Urinary bladder (tissue), 2 donors: Measurements from ENCODE around the gene RNASE7. TPM values are rescaled to one million over a fixed set of nuclear protein-coding genes. Genes with fewer than 3 reads are reported as not detected.

Source experiments
- polyA plus RNA-seq: library from polyadenylated mRNA; stranded (reverse); fragments of 200-250 nt; gene quantifications from one replicate; pipeline ENCODE4 v1.2.3, GENCODE V29; 2013
- total RNA-seq: library from RNA; depleted of rRNA; stranded (reverse); fragments of >200 nt; gene quantifications from one replicate; pipeline ENCODE4 v1.2.3, GENCODE V29; 2014
- donor health status: healthy.

Gene RNASE7
- total and polyA plus RNA-seq, 2 donors: 0.06 TPM; not detected in 1

Other genes starting within 250 kb of the RNASE7 start
- 139 TPM for gene RNASE1, start 239.5 kb upstream of the RNASE7 start, total RNA-seq
- gene RNASE1, start 239.5 kb upstream of the RNASE7 start, polyA plus RNA-seq: 323 TPM
- gene RNASE3, start 151.0 kb upstream of the RNASE7 start, total RNA-seq: not detected
- gene RNASE3, start 151.0 kb upstream of the RNASE7 start, polyA plus RNA-seq: not detected
- 1.3 TPM for gene RNASE2, start 86.9 kb upstream of the RNASE7 start, total RNA-seq
- 11.4 TPM for gene RNASE2, start 86.9 kb upstream of the RNASE7 start, polyA plus RNA-seq
- gene METTL17, start 52.4 kb upstream of the RNASE7 start, total RNA-seq: 38.3 TPM
- gene METTL17, start 52.4 kb upstream of the RNASE7 start, polyA plus RNA-seq: 52.1 TPM
- gene SLC39A2, start 43.1 kb upstream of the RNASE7 start, total RNA-seq: 1.2 TPM
- 0.47 TPM for gene SLC39A2, start 43.1 kb upstream of the RNASE7 start, polyA plus RNA-seq
- 84.5 TPM for gene NDRG2, start 17.3 kb upstream of the RNASE7 start, total RNA-seq
- 272 TPM for gene NDRG2, start 17.3 kb upstream of the RNASE7 start, polyA plus RNA-seq
- not detected for gene TPPP2, start 12.1 kb upstream of the RNASE7 start, total RNA-seq
- gene TPPP2, start 12.1 kb upstream of the RNASE7 start, polyA plus RNA-seq: not detected
- gene RNASE13, start 7.6 kb upstream of the RNASE7 start, total RNA-seq: not detected
- not detected for gene RNASE13, start 7.6 kb upstream of the RNASE7 start, polyA plus RNA-seq
- not detected for gene RNASE8, start 15.5 kb downstream of the RNASE7 start, total RNA-seq
- not detected for gene RNASE8, start 15.5 kb downstream of the RNASE7 start, polyA plus RNA-seq
- 43.9 TPM for gene ARHGEF40, start 27.9 kb downstream of the RNASE7 start, total RNA-seq
- gene ARHGEF40, start 27.9 kb downstream of the RNASE7 start, polyA plus RNA-seq: 27.9 TPM
- 9.8 TPM for gene ZNF219, start 56.3 kb downstream of the RNASE7 start, total RNA-seq
- 67.1 TPM for gene ZNF219, start 56.3 kb downstream of the RNASE7 start, polyA plus RNA-seq
- gene TMEM253, start 58.7 kb downstream of the RNASE7 start, total RNA-seq: 0.37 TPM
- 0.42 TPM for gene TMEM253, start 58.7 kb downstream of the RNASE7 start, polyA plus RNA-seq
- gene OR5AU1, start 113.7 kb downstream of the RNASE7 start, total RNA-seq: not detected
- not detected for gene OR5AU1, start 113.7 kb downstream of the RNASE7 start, polyA plus RNA-seq
- 504 TPM for gene HNRNPC, start 227.1 kb downstream of the RNASE7 start, total RNA-seq
- 476 TPM for gene HNRNPC, start 227.1 kb downstream of the RNASE7 start, polyA plus RNA-seq
- 0.48 TPM for gene RPGRIP1, start 237.7 kb downstream of the RNASE7 start, total RNA-seq
- 0.15 TPM for gene RPGRIP1, start 237.7 kb downstream of the RNASE7 start, polyA plus RNA-seq